HG03097 (cell line): ENCODE results near the gene APLNR.

ENCODE experiments used
- ATAC-seq: cut with Tn5 transposase; IDR thresholded peaks from one replicate; pipeline ENCODE4 v1.9.1; 2021; ENCODE audit not compliant: unreplicated experiment, low FRiP score

The APLNR gene

GRCh38 chr11:57219021-57219627 is 17.9 kb downstream of the APLNR start:
- no peak for ATAC-seq

- no peak for ATAC-seq
These were observed 20.0 kb downstream of the APLNR start for GRCh38 chr11:57217053-57217452.

- ATAC-seq, result no peak
These were observed 20.6 kb downstream of the APLNR start for GRCh38 chr11:57216463-57216862.

GRCh38 chr11:57214494-57214893 is 22.6 kb downstream of the APLNR start:
- no peak for ATAC-seq

- no peak for ATAC-seq
These were observed 23.0 kb downstream of the APLNR start for GRCh38 chr11:57214098-57214417.

- no peak for ATAC-seq
These were observed 23.5 kb downstream of the APLNR start for GRCh38 chr11:57213342-57214097.

- no peak for ATAC-seq
These were observed 26.3 kb downstream of the APLNR start for GRCh38 chr11:57210781-57211180.

GRCh38 chr11:57207168-57207567 is 29.9 kb downstream of the APLNR start:
- no peak for ATAC-seq

GRCh38 chr11:57205041-57205641 is 31.9 kb downstream of the APLNR start:
- no peak for ATAC-seq

GRCh38 chr11:57203882-57204480 is 33.1 kb downstream of the APLNR start:
- ATAC-seq, result no peak

GRCh38 chr11:57203359-57203758 is 33.7 kb downstream of the APLNR start:
- ATAC-seq, result no peak

GRCh38 chr11:57202281-57202680 is 34.8 kb downstream of the APLNR start:
- no peak for ATAC-seq

GRCh38 chr11:57200917-57201316 is 36.1 kb downstream of the APLNR start:
- no peak for ATAC-seq

- no peak for ATAC-seq
These were observed 37.7 kb downstream of the APLNR start for GRCh38 chr11:57199330-57199729.

- no peak for ATAC-seq
These were observed 39.3 kb downstream of the APLNR start for GRCh38 chr11:57197762-57198161.

GRCh38 chr11:57196596-57196995 is 40.5 kb downstream of the APLNR start:
- no peak for ATAC-seq

- no peak for ATAC-seq
These were observed 44.7 kb downstream of the APLNR start for GRCh38 chr11:57192316-57192715.

GRCh38 chr11:57191311-57192219 is 45.5 kb downstream of the APLNR start:
- no peak for ATAC-seq

- no peak for ATAC-seq
These were observed 46.5 kb downstream of the APLNR start for GRCh38 chr11:57190548-57190947.
